GM12873 (cell line): Measurements from ENCODE around the gene PATZ1.

Experiments used
- CTCF ChIP-seq: IDR thresholded peaks from 2 replicates; pipeline ENCODE4 v1.5.1; 2012; ENCODE audit warnings: low read depth, mild to moderate bottlenecking, moderate library complexity, low read length, control low read depth; ENCODE audit not compliant: insufficient read depth; ENCODE audit errors: missing control alignments

Gene PATZ1

GRCh38 chr22:31323578-31324550 lies 22.3 kb downstream of the PATZ1 start:
- TF ChIP-seq CTCF: no peak

DNA sequence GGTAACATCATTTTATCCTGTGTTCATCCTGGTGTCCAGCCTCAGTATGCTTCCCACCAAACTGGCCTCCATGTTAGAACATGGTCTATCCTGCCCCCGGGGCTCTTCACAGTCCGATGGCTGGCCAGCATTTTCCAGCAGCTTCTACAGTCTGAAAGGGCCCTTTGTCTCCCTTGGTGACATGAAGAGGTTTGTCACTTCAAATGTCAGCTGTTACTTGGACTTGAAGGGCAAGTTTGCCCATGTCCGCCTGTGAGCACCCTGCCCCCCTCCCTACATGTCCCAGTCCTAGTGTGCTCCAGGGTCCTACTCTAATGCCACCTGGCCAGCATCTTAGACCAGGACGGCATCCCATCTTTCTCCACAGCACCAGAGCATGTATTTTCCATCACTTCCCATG lies 24.7 kb downstream of the PATZ1 start:
- TF ChIP-seq CTCF: no peak

DNA sequence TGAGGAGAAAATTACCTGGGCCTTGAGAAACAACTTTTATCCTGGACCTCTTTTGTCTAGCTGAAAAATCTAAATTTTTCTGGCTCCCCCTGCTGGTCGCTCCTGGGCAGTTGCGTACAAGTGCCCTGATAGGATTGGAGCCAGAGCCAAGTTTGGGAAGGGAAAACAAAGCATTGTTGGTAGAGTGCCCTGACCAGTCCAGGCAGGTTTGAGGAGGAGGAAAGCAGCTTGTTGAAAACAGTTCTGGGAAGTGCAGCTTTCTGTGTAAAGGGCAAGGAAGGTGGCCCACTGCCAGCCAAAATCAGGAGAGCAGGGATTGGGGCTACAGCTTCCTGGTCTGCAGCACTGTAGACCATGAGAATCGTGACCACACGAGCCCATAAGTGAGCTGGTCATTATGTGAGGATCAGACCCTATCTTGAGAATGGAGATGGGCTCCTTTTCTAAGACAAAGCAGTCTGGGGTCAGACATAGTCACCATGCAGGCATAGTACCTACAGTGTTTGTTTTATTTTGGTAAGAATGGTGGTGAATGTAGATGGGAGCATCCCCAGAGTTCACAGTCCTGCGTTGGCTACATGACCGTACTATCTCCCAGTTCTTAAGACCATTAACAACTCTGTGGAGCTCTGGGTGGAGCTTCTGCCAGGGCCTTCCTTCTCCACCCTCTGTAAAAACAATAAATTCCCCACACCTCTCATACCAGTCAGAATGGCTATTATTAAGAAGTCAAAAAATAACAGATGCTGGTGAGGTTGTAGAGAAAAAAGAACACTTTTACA lies 32.6 kb downstream of the PATZ1 start:
- TF ChIP-seq CTCF: peak; percentile 78

GRCh38 chr22:31308181-31308580 lies 38.0 kb downstream of the PATZ1 start:
- no peak for TF ChIP-seq CTCF

GRCh38 chr22:31305194-31305593 lies 41.0 kb downstream of the PATZ1 start:
- no peak for TF ChIP-seq CTCF

DNA sequence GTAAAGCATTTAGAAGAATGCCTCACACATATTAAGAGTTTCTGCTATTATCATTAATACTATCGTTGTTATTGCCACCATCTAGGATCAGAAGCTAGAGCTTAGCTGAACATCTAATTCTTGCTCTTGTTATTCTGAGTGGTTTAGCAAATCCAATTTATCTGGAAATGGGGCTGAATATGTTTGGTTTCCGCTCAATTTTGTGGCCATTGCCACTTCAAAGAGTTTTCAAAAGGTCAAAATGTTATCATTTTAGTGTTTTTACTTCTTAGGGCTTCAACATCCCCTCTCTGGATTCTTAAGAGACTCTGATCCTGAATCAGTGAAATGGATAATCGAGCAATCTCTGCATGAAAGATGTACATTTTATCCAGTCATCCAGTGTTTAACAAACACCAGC lies 43.6 kb downstream of the PATZ1 start:
- TF ChIP-seq CTCF: no peak

GRCh38 chr22:31302006-31302405 lies 44.1 kb downstream of the PATZ1 start:
- no peak for TF ChIP-seq CTCF
